Upper lobe of left lung (tissue), 6 donors: Measurements from ENCODE around the gene GPSM1. TPM values are rescaled to one million over a fixed set of nuclear protein-coding genes. Genes with fewer than 3 reads are reported as not detected.

Experiments
- ATAC-seq, 2 donors: fragments of 200-7000 bp; cut with Tn5 transposase; one replicate each; pipeline ENCODE4 v1.9.1; 2022; ENCODE audit warnings: mild to moderate bottlenecking in 2 of 2, moderate library complexity in 2 of 2; ENCODE audit not compliant: low FRiP score in 2 of 2
- DNase-seq, 2 donors: peaks; one replicate each; pipeline ENCODE4 v3.0.0-alpha.2; 2019 to 2020
- H3K27ac ChIP-seq, 4 donors: fragments of 200-600 bp; sonication (generic); one replicate each; pipeline ENCODE4 v1.5.1; 2016 to 2019
- H3K27me3 ChIP-seq, 4 donors: fragments of 200-600 bp; sonication (generic); one replicate each; pipeline ENCODE4 v1.5.1; 2017 to 2019
- H3K36me3 ChIP-seq, 4 donors: fragments of 200-600 bp; sonication (generic); one replicate each; pipeline ENCODE4 v1.5.1; 2016 to 2019
- H3K4me1 ChIP-seq, 4 donors: fragments of 200-600 bp; sonication (generic); one replicate each; pipeline ENCODE4 v1.5.1; 2018 to 2019
- H3K4me3 ChIP-seq, 4 donors: fragments of 200-600 bp; sonication (generic); one replicate each; pipeline ENCODE4 v1.5.1; 2017 to 2019; ENCODE audit warnings: mild to moderate bottlenecking in 2 of 4, moderate library complexity in 1 of 4
- H3K9me3 ChIP-seq, 4 donors: fragments of 200-600 bp; sonication (generic); one replicate each; pipeline ENCODE4 v1.5.1; 2018 to 2019
- CTCF ChIP-seq, 6 experiments: fragments of 450-650 bp in 4 of 6; fragments of 200-600 bp in 2 of 6; sonication (generic) in 2 of 6; IDR thresholded peaks; one replicate each; pipeline ENCODE4 v1.5.1; 2016 to 2019; ENCODE audit warnings: antibody characterized with exemption in 6 of 6
- EP300 ChIP-seq, 4 donors: sonication (generic); formaldehyde crosslinking; IDR thresholded peaks; one replicate each; pipeline ENCODE4 v1.5.1; 2017; ENCODE audit warnings: antibody characterized with exemption in 4 of 4, control low read depth in 2 of 4
- POLR2A ChIP-seq, 4 donors: fragments of 450-650 bp; IDR thresholded peaks; one replicate each; pipeline ENCODE4 v1.5.1; 2016 to 2017; ENCODE audit warnings: antibody characterized with exemption in 4 of 4, mild to moderate bottlenecking in 2 of 4
- POLR2AphosphoS5 ChIP-seq, 2 donors: sonication (generic); formaldehyde crosslinking; IDR thresholded peaks; one replicate each; pipeline ENCODE4 v1.5.1; 2017; ENCODE audit warnings: antibody characterized with exemption in 2 of 2
- WGBS, 2 donors: methylation state at CpG; one replicate each; pipeline ENCODE4 v1.1.5; 2017 to 2018; 5-methylcytosine and 5-hydroxymethylcytosine counted together
- total RNA-seq, 6 donors: library from RNA; depleted of rRNA in 4 of 6; stranded (reverse); fragments of >200 nt in 4 of 6; gene quantifications; one replicate each; pipeline versions ENCODE4 v1.1.0 to v1.2.1, GENCODE V29; 2016 to 2021
- donor health status: DM: no; HTN: no; CAD: no; lungs with moderate emphysema.
- donor health status: DM: no; HTN: yes; CAD: no; lungs with severe emphysema.

Gene GPSM1
- total RNA-seq, 6 donors from 2014 or later = 10.0 to 78.6 (median 24.2) TPM

GRCh38 chr9:136286359-136286986 lies 40.9 kb upstream of the GPSM1 start:
- Histone ChIP-seq H3K9me3 (no peaks in the 10 kb centered on the region), H3K27ac (no peak overlapping the region), H3K4me1 (peaks cover 5 to 12% (median 8%) of the 10 kb centered on the region in 4 donors), H3K36me3 (no peaks in the 10 kb centered on the region), H3K4me3 (no peak overlapping the region), H3K27me3 (no peaks in the 10 kb centered on the region)
- ATAC-seq = no peak
- TF ChIP-seq POLR2AphosphoS5 (IDR thresholded peaks at IDR 0.05) (no peak), POLR2A (IDR thresholded peaks at IDR 0.05) (no peak), CTCF (IDR thresholded peaks at IDR 0.05) (no peak), EP300 (IDR thresholded peaks at IDR 0.05) (no peak)
- WGBS, 2 donors = 85 to 87% methylated on average over 19 to 27 of the region's 30 CpGs
- peak in 1 of 2 donors; percentile 75 for DNase-seq

- H3K9me3 ChIP-seq = no peaks in the 10 kb centered on the region
- H3K27ac ChIP-seq = no peak overlapping the region
- no peaks in the 10 kb centered on the region for H3K36me3 ChIP-seq
- TF ChIP-seq POLR2A (IDR thresholded peaks at IDR 0.05) = no peak
- TF ChIP-seq POLR2AphosphoS5 (IDR thresholded peaks at IDR 0.05) = no peak
- TF ChIP-seq EP300 (IDR thresholded peaks at IDR 0.05) = no peak
- TF ChIP-seq CTCF (IDR thresholded peaks at IDR 0.05) = no peak
- 83 to 86% methylated on average over 13 of the region's 13 CpGs for WGBS, 2 donors
- no peaks in the 10 kb centered on the region for H3K27me3 ChIP-seq
- no peak for DNase-seq
- H3K4me3 ChIP-seq = no peak overlapping the region
- no peak for ATAC-seq
- H3K4me1 ChIP-seq = peaks cover 5 to 12% (median 8%) of the 10 kb centered on the region in 4 donors
These were observed 40.4 kb upstream of the GPSM1 start for GRCh38 chr9:136286987-136287379.

GRCh38 chr9:136287960-136288753 lies 39.2 kb upstream of the GPSM1 start:
- TF ChIP-seq CTCF (IDR thresholded peaks at IDR 0.05) = no peak
- no peak for TF ChIP-seq EP300 (IDR thresholded peaks at IDR 0.05)
- TF ChIP-seq POLR2A (IDR thresholded peaks at IDR 0.05) = no peak
- no peak for TF ChIP-seq POLR2AphosphoS5 (IDR thresholded peaks at IDR 0.05)
- Histone ChIP-seq H3K9me3 (no peaks in the 10 kb centered on the region), H3K27ac (no peak overlapping the region), H3K4me1 (peaks cover 5 to 7% (median 6%) of the 10 kb centered on the region in 4 donors), H3K36me3 (no peaks in the 10 kb centered on the region), H3K4me3 (no peak overlapping the region), H3K27me3 (no peaks in the 10 kb centered on the region)
- DNase-seq = peak in 1 of 2 donors; percentile 61
- WGBS, 2 donors = 41 to 54% methylated on average over 18 to 21 of the region's 21 CpGs
- ATAC-seq = no peak

GRCh38 chr9:136289651-136290507 lies 37.5 kb upstream of the GPSM1 start:
- no peaks in the 10 kb centered on the region for H3K4me1 ChIP-seq
- H3K27ac ChIP-seq = no peak overlapping the region
- H3K36me3 ChIP-seq = no peaks in the 10 kb centered on the region
- TF ChIP-seq EP300 (IDR thresholded peaks at IDR 0.05) = no peak
- no peak for TF ChIP-seq POLR2AphosphoS5 (IDR thresholded peaks at IDR 0.05)
- no peak for TF ChIP-seq CTCF (IDR thresholded peaks at IDR 0.05)
- TF ChIP-seq POLR2A (IDR thresholded peaks at IDR 0.05) = no peak
- no peak overlapping the region for H3K4me3 ChIP-seq
- WGBS, 2 donors = 93% methylated on average over 6 to 19 of the region's 30 CpGs
- ATAC-seq (no peak), DNase-seq (peak in 1 of 2 donors; percentile 76)
- no peaks in the 10 kb centered on the region for H3K27me3 ChIP-seq
- H3K9me3 ChIP-seq = no peaks in the 10 kb centered on the region
